ENCODE results near the gene SLC36A4.

DNA sequence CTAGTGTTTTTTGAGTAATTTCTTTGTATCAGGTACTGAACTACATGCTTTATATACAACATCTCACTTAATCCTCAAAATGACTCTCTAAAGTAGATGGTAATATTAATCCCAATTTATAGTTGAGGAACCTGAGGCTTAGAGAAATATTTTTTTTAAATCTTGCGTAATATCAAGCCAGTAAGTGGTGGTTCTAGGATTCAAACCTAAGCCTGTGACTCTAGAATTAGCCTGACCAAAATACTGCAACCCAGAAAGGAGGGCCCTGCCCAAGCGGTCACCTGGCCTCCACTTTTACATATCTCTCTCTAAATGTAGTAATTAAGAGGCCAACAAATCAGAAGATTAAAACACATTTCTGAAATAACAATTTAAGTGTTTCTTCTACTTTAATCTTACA, 28.6 kb downstream of the SLC36A4 start:
- TF ChIP-seq CTCF (conservative IDR thresholded peaks at IDR 0.05) (no peak), ZFX (IDR thresholded peaks at IDR 0.05) (no peak)

Data from C4-2B (cell line).